GM21825 (cell line): ENCODE data around the gene AKR1B15.

Source experiments
- ATAC-seq: cut with Tn5 transposase; IDR thresholded peaks from one replicate; pipeline ENCODE4 v1.9.1; 2021; ENCODE audit warnings: mild to moderate bottlenecking, moderate library complexity; ENCODE audit not compliant: unreplicated experiment

Gene AKR1B15

DNA sequence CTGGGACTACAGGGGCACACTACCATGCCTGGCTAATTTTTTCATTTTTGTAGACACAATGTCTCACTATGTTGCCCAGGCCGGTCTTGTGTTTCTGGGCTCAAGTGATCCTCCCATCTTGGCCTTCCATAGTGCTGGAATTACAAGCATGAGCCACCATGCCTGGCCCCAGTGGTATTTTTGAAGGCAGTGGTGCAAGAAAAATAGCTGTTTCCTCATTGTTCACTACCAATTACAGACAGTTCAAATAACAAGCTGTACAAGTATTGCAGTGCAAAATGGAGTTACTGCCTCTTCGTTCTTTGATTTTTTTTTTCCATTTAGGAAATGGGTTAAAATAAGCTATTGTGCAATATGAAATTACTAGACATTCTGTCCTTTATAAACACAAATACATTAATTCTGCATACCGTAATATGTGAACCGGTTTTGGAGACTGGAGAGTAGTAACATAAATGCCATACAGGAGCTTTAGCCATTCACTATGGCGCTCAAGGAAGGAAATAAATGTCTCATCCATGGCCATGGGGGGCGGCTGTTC, 62.8 kb downstream of the AKR1B15 start:
- ATAC-seq: no peak

DNA sequence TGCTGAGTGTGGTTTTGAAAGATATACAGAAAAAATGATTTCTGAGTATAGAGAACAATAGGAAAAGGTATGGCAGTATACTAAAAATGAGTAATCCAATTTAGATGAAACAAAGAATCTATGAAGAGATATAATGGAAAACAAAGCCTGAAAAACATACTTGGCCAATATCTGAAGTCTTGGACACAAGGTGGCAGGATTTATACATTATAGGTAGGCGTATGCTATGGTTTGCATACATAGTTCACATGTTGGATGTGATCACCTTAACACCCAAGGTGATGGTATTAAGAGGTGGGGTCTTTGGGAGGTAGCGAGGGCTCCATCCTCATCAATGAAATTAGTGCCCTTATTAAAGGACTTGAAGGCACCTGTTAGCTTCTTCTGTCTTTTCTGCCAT, 63.3 kb downstream of the AKR1B15 start:
- no peak for ATAC-seq

DNA sequence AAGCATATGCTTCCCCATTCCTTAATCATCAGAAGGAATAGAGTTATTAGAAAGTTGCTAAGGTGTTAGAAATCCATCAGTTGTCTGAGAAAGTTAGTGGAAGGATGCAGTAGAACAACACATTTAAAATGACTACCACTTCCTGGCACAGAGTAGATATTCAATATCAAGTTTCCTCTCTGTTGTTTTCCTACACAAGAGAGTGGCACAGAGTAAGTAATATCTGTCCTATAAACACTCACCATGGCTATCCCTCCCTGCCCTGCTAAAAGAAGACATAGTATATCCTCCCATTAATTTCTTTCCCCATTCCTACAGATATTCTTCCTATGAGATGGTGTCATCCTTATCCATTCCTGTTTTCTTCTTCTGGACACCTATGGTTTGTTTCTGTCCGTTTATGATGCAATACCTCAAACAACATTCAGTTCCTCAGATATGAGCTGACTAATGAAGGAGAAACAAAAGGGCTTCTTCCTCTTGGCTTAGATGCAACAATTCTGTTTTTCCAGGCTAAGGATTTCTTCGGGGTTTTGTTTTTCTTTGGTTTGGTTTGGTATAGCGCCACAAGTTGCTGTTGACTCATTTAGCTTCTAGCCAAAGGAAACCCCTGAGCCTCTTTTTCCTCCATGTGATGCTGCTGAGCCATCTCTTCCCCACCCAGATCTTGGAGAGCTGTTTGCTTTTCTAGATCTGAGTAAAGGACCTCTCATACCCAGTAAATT, 64.9 kb downstream of the AKR1B15 start:
- no peak for ATAC-seq

DNA sequence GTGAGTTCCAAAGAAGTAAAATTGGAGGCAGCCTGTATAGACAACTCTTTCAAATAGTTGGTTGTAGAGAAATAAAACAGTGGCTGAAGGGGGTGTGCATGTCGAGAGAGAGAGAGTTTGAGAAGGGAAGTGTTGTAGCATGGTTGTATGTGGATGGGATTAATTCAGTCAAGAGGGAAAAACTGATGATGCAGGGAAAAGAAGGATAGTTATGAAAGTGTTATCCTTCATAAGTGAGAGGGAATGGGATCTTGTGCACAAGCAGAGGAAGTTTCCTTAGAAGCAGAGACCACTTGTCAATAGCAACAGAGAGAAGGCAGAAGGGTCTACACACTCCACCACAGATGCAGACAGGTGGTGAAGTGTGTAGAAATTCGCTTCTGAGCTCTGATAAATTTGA, 67.7 kb downstream of the AKR1B15 start:
- ATAC-seq: no peak

DNA sequence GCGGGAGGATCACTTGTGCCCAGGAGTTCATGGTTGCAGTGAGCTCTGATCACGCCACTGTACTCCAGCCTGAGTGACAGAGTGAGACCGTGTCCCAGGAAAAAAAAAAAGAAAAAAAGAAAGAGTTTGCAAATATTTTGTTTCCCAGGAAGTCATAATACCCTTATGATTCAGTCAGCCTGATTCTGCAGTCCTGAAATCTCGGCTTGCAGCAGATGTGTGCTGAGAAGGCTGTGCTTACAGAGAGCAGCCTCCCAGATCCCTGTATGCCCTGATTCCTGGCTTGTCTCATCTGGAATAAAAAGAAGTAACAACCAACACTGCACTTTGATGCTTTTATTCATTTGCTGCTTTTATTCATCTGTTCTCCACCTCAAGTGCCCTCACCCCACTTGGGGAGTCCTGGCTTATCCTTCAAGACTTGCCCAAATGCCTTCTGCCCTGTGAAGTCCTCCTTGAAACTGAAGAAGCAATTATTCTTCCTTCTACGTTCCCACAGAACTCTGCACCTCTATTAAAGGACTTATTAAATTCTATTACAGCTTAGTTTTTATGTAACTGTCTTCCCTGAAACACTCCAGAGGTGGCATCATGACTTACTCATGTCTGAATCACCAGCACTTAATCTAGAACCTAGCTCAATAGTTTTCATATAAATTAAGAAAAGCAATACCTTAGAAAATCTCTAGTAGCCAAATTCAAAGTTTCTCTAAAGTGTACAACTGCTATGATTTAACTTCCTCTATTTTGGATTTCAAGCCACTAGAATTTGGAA, 70.0 kb downstream of the AKR1B15 start:
- no peak for ATAC-seq

DNA sequence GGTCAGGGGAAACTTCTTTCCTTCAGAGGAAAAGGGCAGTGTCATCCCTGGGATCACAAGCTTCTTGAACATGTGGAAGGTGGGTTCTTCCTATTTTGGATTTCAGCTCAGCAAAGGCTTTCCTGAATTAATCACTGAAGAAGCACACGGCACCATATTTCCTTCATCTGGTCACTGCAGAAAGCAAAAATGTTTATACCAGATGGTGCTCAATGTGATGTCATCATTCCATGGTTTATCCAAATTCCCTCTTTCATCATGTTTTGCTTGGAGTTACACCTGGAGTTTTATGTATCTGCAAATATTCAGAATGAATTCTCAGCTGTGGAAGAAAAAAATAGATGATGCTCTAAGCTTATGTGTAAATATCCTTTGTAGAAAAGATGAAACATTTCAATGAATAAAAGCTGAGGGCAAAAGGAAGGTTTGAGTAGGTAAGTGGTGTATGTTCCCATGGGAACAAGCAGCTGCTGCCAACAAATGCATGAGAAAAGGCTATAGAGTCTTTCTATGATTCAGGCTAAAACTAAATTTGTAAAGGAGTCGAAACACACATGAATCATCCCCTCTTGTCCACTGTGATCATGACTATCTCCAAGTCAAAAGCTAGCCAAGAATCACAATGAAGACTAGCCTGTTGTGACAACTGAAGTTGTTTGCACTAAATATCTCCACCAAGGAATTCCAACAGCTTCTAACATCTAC, 70.9 kb downstream of the AKR1B15 start:
- no peak for ATAC-seq

DNA sequence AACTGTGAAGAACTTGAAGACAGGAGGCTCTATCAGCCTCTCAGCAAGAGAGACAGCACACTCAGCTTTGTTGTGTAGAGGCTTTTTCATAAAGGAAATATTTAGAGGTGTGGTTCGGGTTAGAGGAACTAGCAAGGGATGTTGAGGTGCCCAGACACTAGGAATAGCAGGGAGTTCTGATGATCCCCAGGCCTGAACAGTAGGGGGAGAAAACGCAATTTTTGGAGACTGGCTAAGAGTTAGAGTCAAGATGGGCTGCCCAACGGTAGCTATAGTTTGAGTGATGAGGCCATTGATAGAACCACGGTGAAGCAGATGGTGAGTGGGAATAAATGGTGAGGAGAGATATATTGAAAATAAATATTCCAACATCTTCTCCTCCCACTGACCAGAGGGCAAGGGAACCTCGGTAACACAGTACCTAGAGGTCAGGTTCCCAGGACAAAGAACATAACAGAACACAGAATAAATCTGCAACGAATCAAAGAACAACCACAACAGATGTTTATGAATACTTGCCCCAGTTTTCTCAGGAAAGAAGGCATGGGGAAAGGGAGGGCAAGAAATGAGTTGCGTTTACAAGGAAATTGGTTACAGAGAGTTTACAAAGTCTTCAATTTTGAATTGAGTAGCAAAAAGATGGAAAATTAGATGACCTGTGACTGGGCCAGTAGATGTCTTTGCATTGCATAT, 73.5 kb downstream of the AKR1B15 start:
- ATAC-seq: no peak

DNA sequence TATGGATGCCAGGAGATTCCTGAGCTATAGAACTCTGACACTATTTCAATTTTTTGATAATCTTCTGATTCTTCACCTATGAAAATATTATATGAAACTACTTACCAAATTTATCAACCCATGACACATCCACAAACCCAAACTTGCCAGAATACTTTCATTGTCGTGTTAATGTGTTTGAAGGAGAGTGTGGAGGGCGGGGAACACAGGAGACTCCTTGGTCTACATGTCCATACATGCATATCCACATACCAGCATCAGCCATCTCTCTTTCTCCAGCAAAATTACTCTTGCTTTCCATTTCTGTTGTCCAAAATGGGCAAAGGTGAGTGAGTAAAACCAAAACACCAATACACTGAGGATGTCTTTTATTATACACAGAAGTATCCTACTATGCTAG, 74.3 kb downstream of the AKR1B15 start:
- ATAC-seq: no peak

DNA sequence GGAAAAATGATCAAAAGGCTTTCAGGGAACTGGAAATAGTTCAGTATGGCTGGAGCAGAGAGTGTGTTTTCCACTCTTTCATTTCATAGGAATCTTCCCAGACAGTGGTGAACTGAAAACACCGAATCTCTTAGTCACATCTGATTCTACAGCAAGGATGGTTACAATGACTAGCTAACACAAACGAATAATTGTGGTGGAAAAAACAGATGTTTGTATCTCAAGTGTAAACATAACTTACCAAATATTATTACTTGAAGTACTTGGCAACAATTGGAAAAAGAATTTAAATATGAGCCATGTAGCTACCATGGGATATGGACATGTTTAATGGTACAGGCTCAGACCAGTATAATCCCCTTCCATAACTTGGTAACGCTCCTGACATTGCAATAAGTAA, 76.6 kb downstream of the AKR1B15 start:
- no peak for ATAC-seq

DNA sequence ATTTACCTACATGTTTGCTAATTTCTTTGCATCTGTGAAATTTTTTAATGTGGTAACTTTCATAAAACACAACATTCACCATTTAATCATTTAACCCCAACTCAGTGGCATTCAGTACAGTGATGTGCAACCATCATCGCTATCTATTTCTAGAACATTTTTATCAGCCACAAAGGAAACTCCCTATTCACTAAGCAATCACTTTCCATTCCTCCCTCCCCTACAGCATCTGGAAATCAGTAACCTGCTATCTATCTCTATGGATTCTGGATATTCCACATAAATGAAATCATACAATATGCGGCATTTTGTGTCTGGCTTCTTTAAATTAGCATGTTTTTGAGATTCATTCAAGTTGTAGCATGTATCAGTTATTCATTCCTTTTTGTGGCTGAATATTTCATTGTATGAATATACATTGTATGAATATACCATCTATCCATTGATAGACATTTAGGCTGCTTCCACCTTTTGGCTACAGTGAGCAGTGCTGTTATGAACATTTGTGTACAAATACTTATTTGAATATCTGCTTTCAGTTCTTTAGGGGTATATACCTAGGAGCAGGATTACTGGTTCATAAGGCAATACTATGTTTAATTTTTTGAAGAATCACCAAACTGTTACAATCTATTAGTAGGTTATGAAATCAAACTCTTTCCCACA, 78.3 kb downstream of the AKR1B15 start:
- ATAC-seq: no peak

DNA sequence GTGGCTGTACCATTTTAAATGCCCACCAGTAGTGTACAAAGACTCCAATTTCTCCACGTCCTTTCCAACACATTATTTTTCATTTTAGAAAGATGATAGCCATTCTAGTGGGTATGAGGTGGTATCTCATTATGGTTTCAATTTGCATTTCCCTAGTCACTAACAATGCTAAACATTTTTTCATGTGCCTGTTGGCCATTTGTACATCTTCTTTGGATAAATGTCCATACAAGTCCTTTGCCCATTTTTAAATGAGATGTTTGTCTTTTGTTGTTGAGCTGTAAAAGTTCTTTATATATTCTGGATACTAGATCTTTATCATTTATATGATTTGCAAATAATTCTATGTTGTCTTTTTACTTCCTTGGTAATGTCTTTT, 78.9 kb downstream of the AKR1B15 start:
- ATAC-seq: no peak

DNA sequence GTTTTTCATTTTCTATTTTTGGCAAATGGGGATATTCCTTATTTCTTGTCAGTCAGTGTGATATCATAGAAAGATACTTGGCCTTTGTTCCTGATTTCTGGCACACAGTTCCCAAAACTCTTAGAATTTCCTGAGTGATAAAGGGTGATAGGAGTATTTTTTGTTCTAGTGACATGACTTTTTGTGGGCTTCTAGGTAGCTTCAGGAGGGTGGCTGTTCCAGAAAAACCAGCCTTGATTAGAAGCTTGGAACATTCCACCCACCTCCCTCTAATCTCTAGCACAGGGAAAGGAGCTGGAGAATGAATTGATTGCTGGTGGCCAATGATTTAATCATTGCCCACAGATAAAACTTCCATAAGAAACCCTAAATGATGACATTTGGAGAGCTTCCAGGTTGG, 80.5 kb downstream of the AKR1B15 start:
- no peak for ATAC-seq
